Right lobe of liver (tissue), 6 donors: ENCODE results near the gene DRD3. TPM values are rescaled to one million over a fixed set of nuclear protein-coding genes. Genes with fewer than 3 reads are reported as not detected.

ENCODE experiments used
- ATAC-seq, 4 donors: fragments of 200-7000 bp; cut with Tn5 transposase; one replicate each; pipeline ENCODE4 v1.9.1; 2020; ENCODE audit warnings: mild to moderate bottlenecking in 4 of 4, moderate library complexity in 4 of 4
- DNase-seq, 3 donors: peaks; one replicate each; pipeline ENCODE4 v3.0.0-alpha.2; 2020
- H3K27ac ChIP-seq, 3 donors: fragments of 200-600 bp; one replicate each; pipeline ENCODE4 v1.8.0; 2022
- H3K27me3 ChIP-seq, 2 donors: fragments of 200-600 bp; one replicate each; pipeline ENCODE4 v1.8.0; 2022
- H3K36me3 ChIP-seq, 4 donors: fragments of 200-600 bp; sonication (generic) in 1 of 4; one replicate each; pipeline versions ENCODE4 v1.5.1 to v1.8.0; 2017 to 2022; ENCODE audit warnings: control low read depth in 1 of 4
- H3K4me1 ChIP-seq, 4 donors: fragments of 200-600 bp; sonication (generic) in 1 of 4; one replicate each; pipeline versions ENCODE4 v1.5.1 to v1.8.0; 2017 to 2022; ENCODE audit warnings: control low read depth in 1 of 4
- H3K4me3 ChIP-seq, 3 donors: fragments of 200-600 bp; one replicate each; pipeline ENCODE4 v1.8.0; 2022
- H3K9me3 ChIP-seq, 4 donors: fragments of 200-600 bp; sonication (generic) in 1 of 4; one replicate each; pipeline versions ENCODE4 v1.5.1 to v1.8.0; 2017 to 2022; ENCODE audit warnings: control low read depth in 1 of 4
- POLR2A ChIP-seq: fragments of 450-650 bp; IDR thresholded peaks from one replicate; pipeline ENCODE4 v1.6.1; 2017; ENCODE audit warnings: antibody characterized with exemption, mild to moderate bottlenecking
- WGBS: methylation state at CpG from one replicate; pipeline ENCODE4 v1.1.6; 2018; ENCODE audit warnings: low coverage, low lambda C conversion rate; ENCODE audit not compliant: insufficient coverage; ENCODE audit errors: missing lambda C conversion rate; 5-methylcytosine and 5-hydroxymethylcytosine counted together
- intact Hi-C, 2 donors: fragments of 100-400 bp; cut with DNase I; formaldehyde crosslinking; loops; one replicate each; pipeline versions ENCODE4 v1.11.2 to v1.14.1; 2022
- total RNA-seq, 6 experiments: library from RNA; depleted of rRNA in 2 of 6; stranded (reverse); fragments of >200 nt in 2 of 6; fragmentation: NEBNext Ultra II Directional in 3 of 6; extraction: Animal tissue kit (Norgen Biotek cat#: 25700) in 3 of 6; gene quantifications; one replicate each; pipeline versions ENCODE4 v1.1.0 to v1.2.4, GENCODE V29; 2016 to 2023
- TF ChIP-seq, protein P1 (sequence below), 4 donors: fragments of 200-600 bp in 3 of 4; fragments of 450-650 bp in 1 of 4; IDR thresholded peaks; one replicate each; pipeline versions ENCODE4 v1.5.1 to v1.8.0; 2016 to 2022; ENCODE audit warnings: antibody characterized with exemption in 4 of 4, mild to moderate bottlenecking in 2 of 4
- donor health status: DM: no; HTN: yes; CAD: no.
- donor health status: DM: no; HTN: no; CAD: no.
- donor health status: DM: no; HTN: no; CAD: no.
- donor health status: DM: no; HTN: yes; CAD: no.
- donor health status: DM: no; HTN: yes; CAD: no.

The DRD3 gene
- total RNA-seq, 6 experiments from 2014 or later, result not detected

DNA sequence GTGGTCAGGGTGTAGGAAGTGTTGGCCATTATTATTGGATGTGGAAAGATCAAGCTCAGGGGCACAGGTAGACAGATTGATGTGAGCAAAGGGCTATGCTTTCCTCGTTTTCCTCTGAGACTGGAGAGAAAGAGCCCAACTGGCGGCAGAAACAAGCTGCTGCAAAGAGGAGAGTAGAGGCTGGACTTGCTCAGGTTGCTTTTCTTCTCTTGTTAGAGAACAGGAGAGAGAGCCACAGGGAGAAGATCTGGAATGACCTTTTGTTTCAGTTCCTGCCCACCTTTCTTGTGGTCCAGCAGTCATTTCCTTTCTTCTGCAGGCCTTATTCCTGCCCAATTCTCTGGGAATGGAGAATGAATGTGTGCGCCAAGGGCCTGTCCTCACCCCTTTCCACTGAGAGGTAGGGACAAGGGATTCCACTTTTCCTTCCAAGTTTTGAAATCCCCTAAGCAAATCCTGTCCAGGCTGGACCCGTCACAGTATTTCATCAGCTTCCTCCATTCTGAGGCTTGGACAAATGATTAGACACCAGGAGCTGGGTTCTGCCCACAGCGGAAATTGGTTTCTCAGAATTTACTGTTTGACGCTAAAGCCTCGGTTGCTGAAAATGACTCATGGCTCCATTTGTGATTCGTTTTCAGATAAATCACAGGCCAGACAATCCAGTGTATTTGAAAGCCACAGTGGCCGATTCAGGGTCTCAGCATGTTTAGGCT lies 42.5 kb upstream of the DRD3 start:
- ATAC-seq (no peak), DNase-seq (no peak)
- Histone ChIP-seq H3K27me3 (no peaks in the 10 kb centered on the region), H3K9me3 (no peaks in the 10 kb centered on the region), H3K4me3 (no peak overlapping the region), H3K36me3 (no peaks in the 10 kb centered on the region), H3K27ac (no peak overlapping the region), H3K4me1 (no peaks in the 10 kb centered on the region)
- intact Hi-C loops, result no loop called here
- whole genome bisulfite sequencing, result 63% methylated on average over 9 of the region's 9 CpGs
- TF ChIP-seq, protein P1, sequence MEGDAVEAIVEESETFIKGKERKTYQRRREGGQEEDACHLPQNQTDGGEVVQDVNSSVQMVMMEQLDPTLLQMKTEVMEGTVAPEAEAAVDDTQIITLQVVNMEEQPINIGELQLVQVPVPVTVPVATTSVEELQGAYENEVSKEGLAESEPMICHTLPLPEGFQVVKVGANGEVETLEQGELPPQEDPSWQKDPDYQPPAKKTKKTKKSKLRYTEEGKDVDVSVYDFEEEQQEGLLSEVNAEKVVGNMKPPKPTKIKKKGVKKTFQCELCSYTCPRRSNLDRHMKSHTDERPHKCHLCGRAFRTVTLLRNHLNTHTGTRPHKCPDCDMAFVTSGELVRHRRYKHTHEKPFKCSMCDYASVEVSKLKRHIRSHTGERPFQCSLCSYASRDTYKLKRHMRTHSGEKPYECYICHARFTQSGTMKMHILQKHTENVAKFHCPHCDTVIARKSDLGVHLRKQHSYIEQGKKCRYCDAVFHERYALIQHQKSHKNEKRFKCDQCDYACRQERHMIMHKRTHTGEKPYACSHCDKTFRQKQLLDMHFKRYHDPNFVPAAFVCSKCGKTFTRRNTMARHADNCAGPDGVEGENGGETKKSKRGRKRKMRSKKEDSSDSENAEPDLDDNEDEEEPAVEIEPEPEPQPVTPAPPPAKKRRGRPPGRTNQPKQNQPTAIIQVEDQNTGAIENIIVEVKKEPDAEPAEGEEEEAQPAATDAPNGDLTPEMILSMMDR (IDR thresholded peaks at IDR 0.05), result no peak
- no peak for TF ChIP-seq POLR2A

DNA sequence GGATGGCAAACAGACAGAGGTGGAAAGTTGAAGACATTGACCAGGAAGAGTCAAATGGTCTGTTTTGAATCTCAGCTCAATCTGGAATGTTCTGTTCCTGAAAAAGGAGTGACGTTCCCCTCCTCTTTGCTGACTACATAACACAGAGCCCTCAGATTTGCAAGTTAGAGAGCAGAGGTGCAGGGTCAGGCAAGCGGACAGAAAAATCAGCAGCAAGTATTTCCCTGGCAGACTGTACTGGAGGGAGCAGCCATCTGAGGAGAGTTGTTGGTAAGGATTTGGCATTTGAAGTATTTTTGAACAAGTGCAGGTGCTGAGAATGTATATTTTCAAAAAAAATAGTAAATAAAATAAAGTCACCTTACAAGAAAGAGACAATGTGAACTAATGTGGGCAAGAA lies 40.9 kb upstream of the DRD3 start:
- intact Hi-C loops, result no loop called here
- Histone ChIP-seq H3K4me1 (no peaks in the 10 kb centered on the region), H3K9me3 (no peaks in the 10 kb centered on the region), H3K36me3 (no peaks in the 10 kb centered on the region), H3K27ac (no peak overlapping the region), H3K4me3 (no peak overlapping the region), H3K27me3 (no peaks in the 10 kb centered on the region)
- no peak for ATAC-seq
- DNase-seq, result no peak
- WGBS, result 44% methylated on average over 2 of the region's 2 CpGs
- no peak for TF ChIP-seq POLR2A
- TF ChIP-seq, protein P1 (IDR thresholded peaks at IDR 0.05), result no peak

DNA sequence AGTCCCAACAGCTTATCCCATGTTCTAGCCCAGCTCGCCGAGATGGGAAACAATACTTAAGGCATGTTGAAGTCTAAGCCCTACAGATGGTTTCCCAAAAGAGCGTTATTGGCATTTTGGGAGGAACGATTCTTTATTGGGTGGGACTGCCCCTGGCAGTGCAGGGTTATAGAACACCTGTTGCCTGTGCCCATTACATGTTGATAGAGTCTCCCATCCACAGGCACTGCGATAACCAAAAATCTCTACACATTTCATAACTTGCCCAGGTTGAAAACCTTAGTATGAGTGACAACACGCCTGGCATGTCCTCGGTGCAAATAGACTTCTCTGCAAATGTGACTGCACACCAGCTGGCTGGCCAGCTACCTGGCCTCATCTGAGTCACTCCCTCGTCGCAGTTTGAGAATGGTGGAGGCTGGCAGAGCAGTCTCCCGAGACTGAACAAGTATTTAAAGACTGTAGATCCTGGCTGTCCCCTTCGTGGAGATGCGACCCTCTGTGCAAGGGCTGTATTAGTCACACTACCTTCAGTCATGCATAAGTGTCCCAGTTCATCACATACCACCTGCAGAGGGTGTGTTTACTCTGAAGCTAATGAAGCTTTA lies 39.8 kb upstream of the DRD3 start:
- Histone ChIP-seq H3K27ac (no peak overlapping the region), H3K27me3 (no peaks in the 10 kb centered on the region), H3K36me3 (no peaks in the 10 kb centered on the region), H3K4me3 (no peak overlapping the region), H3K4me1 (no peaks in the 10 kb centered on the region), H3K9me3 (no peaks in the 10 kb centered on the region)
- WGBS, result 66% methylated on average over 7 of the region's 12 CpGs
- TF ChIP-seq, protein P1 (IDR thresholded peaks at IDR 0.05), result no peak
- TF ChIP-seq POLR2A, result no peak
- DNase-seq (no peak), ATAC-seq (no peak)
- intact Hi-C loops, result no loop called here

DNA sequence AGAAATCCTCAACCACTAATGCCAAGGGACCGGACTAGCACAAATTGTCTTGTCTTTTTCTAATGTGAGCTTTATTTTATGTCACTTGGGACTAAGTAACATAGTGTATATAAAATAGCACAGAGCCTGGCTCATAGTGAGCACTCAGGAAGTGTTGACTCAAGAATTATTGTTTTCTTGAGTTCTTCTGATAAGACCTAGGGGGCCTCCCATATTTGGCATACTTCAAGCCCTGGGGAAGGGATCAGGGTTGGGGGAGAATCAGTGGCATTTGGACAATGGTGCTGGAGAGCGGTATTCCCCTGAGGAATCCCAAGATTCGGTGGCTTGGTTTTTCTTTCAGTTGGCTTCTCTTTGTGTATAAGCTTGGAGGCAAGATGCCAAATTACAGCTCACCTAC lies 39.2 kb upstream of the DRD3 start:
- TF ChIP-seq, protein P1 (IDR thresholded peaks at IDR 0.05), result no peak
- no peak for TF ChIP-seq POLR2A
- intact Hi-C loops, result no loop called here
- no peak for DNase-seq
- Histone ChIP-seq H3K27me3 (no peaks in the 10 kb centered on the region), H3K27ac (no peak overlapping the region), H3K4me3 (no peak overlapping the region), H3K4me1 (no peaks in the 10 kb centered on the region), H3K36me3 (no peaks in the 10 kb centered on the region), H3K9me3 (no peaks in the 10 kb centered on the region)
- WGBS, result 84% methylated on average over 3 of the region's 3 CpGs
- ATAC-seq, result no peak
